Kidney (tissue), 14 donors: ENCODE results near the gene ZBTB16. TPM values are rescaled to one million over a fixed set of nuclear protein-coding genes. Genes with fewer than 3 reads are reported as not detected.

Source experiments
- DNase-seq, 5 donors: peaks; one replicate each; pipeline ENCODE4 v3.0.0-alpha.2; 2013 to 2020
- FAIRE-seq: peaks from 2 replicates; lab custom pipeline; 2012; peaks lifted over from hg19 to GRCh38; lab: Jason Lieb, UNC
- H3K27ac ChIP-seq, 2 donors: one replicate each; pipeline ENCODE4 v1.7.0; 2013; ENCODE audit warnings: low read depth in 2 of 2, low read length in 2 of 2, inconsistent platforms in 1 of 2
- H3K27me3 ChIP-seq: one replicate; pipeline ENCODE4 v1.7.1; 2013; ENCODE audit warnings: low read length, inconsistent platforms; ENCODE audit not compliant: control insufficient read depth, insufficient read depth
- H3K36me3 ChIP-seq, 3 donors: one replicate each; pipeline versions ENCODE4 v1.7.0 to v1.7.1; 2013; ENCODE audit warnings: low read length in 3 of 3, control low read depth in 1 of 3, inconsistent platforms in 1 of 3; ENCODE audit not compliant: insufficient read depth in 3 of 3, control insufficient read depth in 2 of 3
- H3K4me1 ChIP-seq, 3 donors: one replicate each; pipeline versions ENCODE4 v1.7.0 to v1.7.1; 2013; ENCODE audit warnings: low read length in 3 of 3, inconsistent platforms in 1 of 3, low read depth in 1 of 3; ENCODE audit not compliant: control insufficient read depth in 2 of 3, insufficient read depth in 2 of 3
- H3K4me3 ChIP-seq, 3 donors: one replicate each; pipeline versions ENCODE4 v1.7.0 to v1.8.1; 2013; ENCODE audit warnings: low read length in 3 of 3, control low read depth in 1 of 3, inconsistent platforms in 1 of 3
- H3K9ac ChIP-seq, 3 donors: one replicate each; pipeline versions ENCODE4 v1.7.0 to v1.7.1; 2013; ENCODE audit warnings: low read length in 3 of 3, control low read depth in 1 of 3, inconsistent platforms in 1 of 3
- H3K9me3 ChIP-seq, 3 donors: one replicate each; pipeline versions ENCODE4 v1.7.0 to v1.7.1; 2013; ENCODE audit warnings: low read length in 3 of 3, control low read depth in 1 of 3, inconsistent platforms in 1 of 3; ENCODE audit not compliant: control insufficient read depth in 2 of 3, insufficient read depth in 1 of 3
- CTCF ChIP-seq: IDR thresholded peaks from 3 replicates; pipeline ENCODE4 v1.5.1; 2012; ENCODE audit warnings: mild to moderate bottlenecking, moderate library complexity, borderline replicate concordance; ENCODE audit not compliant: insufficient read depth; ENCODE audit errors: extremely low read depth
- intact Hi-C: fragments of 100-400 bp; cut with DNase I; formaldehyde crosslinking; loops from one replicate; pipeline ENCODE4 v1.11.1; 2022
- polyA plus RNA-seq: library from polyadenylated mRNA; stranded (reverse); fragments of 350-450 nt; fragmentation: Illumina TruSeq; extraction: RNeasy Lipid Tissue Mini Kit (QIAGEN cat#74804); gene quantifications from one replicate; pipeline ENCODE4 v1.2.3, GENCODE V29; 2014; ENCODE audit warnings: low read depth, low replicate concordance; ENCODE audit not compliant: insufficient read depth
- total RNA-seq: library from RNA; stranded (reverse); fragmentation: NEBNext Ultra II Directional; extraction: Animal tissue kit (Norgen Biotek cat#: 25700); gene quantifications from one replicate; pipeline ENCODE4 v1.2.1, GENCODE V29; 2021
- donor health status: control.
- donor health status: control.
- donor health status: control.
- donor health status: control.
- donor health status: control.
- donor health status: DM: yes; HTN: yes; CAD: no.
- donor health status: Normal renal cell carcinoma (clear cell type).

Gene ZBTB16
- total and polyA plus RNA-seq, 2 donors from 2014 or later: 2.5 to 126 TPM

GRCh38 chr11:114192841-114193389, 133.4 kb downstream of the ZBTB16 start:
- FAIRE-seq: no peak
- no peaks in the 10 kb centered on the region for H3K27me3 ChIP-seq
- TF ChIP-seq CTCF: no peak
- H3K36me3 ChIP-seq: peaks cover 0 to 16% (median 7%) of the 10 kb centered on the region in 3 donors
- intact Hi-C loops: no loop called here
- H3K4me3 ChIP-seq: no peak overlapping the region
- H3K4me1 ChIP-seq: peaks cover 0 to 33% (median 25%) of the 10 kb centered on the region in 3 donors
- H3K27ac ChIP-seq: no peak overlapping the region
- no peak overlapping the region for H3K9ac ChIP-seq
- no peak for DNase-seq
- no peaks in the 10 kb centered on the region for H3K9me3 ChIP-seq

- intact Hi-C loops: no loop called here
- Histone ChIP-seq H3K9me3 (no peaks in the 10 kb centered on the region), H3K4me3 (no peak overlapping the region), H3K27me3 (no peaks in the 10 kb centered on the region), H3K9ac (no peak overlapping the region), H3K4me1 (peaks cover 3 to 40% (median 25%) of the 10 kb centered on the region in 3 donors), H3K27ac (peak overlapping the region in 1 of 2 donors; percentile 15), H3K36me3 (peaks cover 0 to 11% (median 5%) of the 10 kb centered on the region in 3 donors)
- DNase-seq (peak in 3 of 5 donors; percentile 21 to 57 (median 41)), FAIRE-seq (no peak)
- no peak for TF ChIP-seq CTCF
Observed at GRCh38 chr11:114193730-114194679, 134.5 kb downstream of the ZBTB16 start.

GRCh38 chr11:114194702-114195101, 135.2 kb downstream of the ZBTB16 start:
- peaks cover 3 to 40% (median 25%) of the 10 kb centered on the region in 3 donors for H3K4me1 ChIP-seq
- FAIRE-seq (no peak), DNase-seq (peak in 3 of 5 donors; percentile 38 to 84 (median 81))
- intact Hi-C loops: no loop called here
- no peaks in the 10 kb centered on the region for H3K9me3 ChIP-seq
- H3K4me3 ChIP-seq: no peak overlapping the region
- peak overlapping the region in 1 of 2 donors; percentile 15 for H3K27ac ChIP-seq
- no peak for TF ChIP-seq CTCF
- no peaks in the 10 kb centered on the region for H3K27me3 ChIP-seq
- peaks cover 0 to 11% (median 5%) of the 10 kb centered on the region in 3 donors for H3K36me3 ChIP-seq
- H3K9ac ChIP-seq: no peak overlapping the region
